WTC11 (cell line): Measurements from ENCODE around the gene ETV3. TPM values are rescaled to one million over a fixed set of nuclear protein-coding genes. Genes with fewer than 3 reads are reported as not detected.

ENCODE experiments used
- ATAC-seq: fragments of 200-7000 bp; cut with Tn5 transposase; 2 replicates; pipeline ENCODE4 v1.10.0; 2021; ENCODE audit warnings: mild to moderate bottlenecking, moderate library complexity
- CTCF ChIA-PET: fragments of 300-600 bp; sonication (Branson Sonifier 250); formaldehyde crosslinking; loops from one replicate; lab custom pipeline; 2021; ENCODE audit warnings: antibody characterized with exemption; lab: Charles Lee
- POLR2A ChIA-PET: fragments of 350-600 bp; sonication (Branson Sonifier 250); formaldehyde crosslinking; loops from one replicate; lab custom pipeline; 2021; ENCODE audit warnings: antibody characterized with exemption; lab: Charles Lee
- DNase-seq: peaks from one replicate; pipeline ENCODE4 v3.0.0; 2021; ENCODE audit warnings: low spot score
- H3K27ac Mint-ChIP-seq: 2 replicates; pipeline ENCODE4 v1.8.0; 2021; ENCODE audit warnings: mixed read lengths
- H3K27me3 Mint-ChIP-seq: 2 replicates; pipeline ENCODE4 v1.8.0; 2021; ENCODE audit warnings: low read depth, mild to moderate bottlenecking, moderate library complexity, mixed read lengths
- H3K36me3 Mint-ChIP-seq: 2 replicates; pipeline ENCODE4 v1.8.0; 2021; ENCODE audit warnings: mixed read lengths
- H3K4me1 Mint-ChIP-seq: 2 replicates; pipeline ENCODE4 v1.8.0; 2022; ENCODE audit warnings: mixed read lengths
- H3K4me3 Mint-ChIP-seq: 2 replicates; pipeline ENCODE4 v1.8.0; 2021; ENCODE audit warnings: mild to moderate bottlenecking, moderate library complexity, mixed read lengths
- H3K9me3 Mint-ChIP-seq: 2 replicates; pipeline ENCODE4 v1.8.0; 2021; ENCODE audit warnings: mixed read lengths
- ETV6 ChIP-seq: sonication (generic); formaldehyde crosslinking; IDR thresholded peaks from 2 replicates; pipeline ENCODE4 v1.8.1; 2022; ENCODE audit warnings: mild to moderate bottlenecking, missing genetic modification reagents
- JAZF1 ChIP-seq: fragments of 250-450 bp; sonication (Bioruptor Pico); IDR thresholded peaks from 2 replicates; pipeline ENCODE4 v1.9.0; 2021; ENCODE audit warnings: moderate library complexity, mild to moderate bottlenecking, inconsistent platforms
- JUN ChIP-seq: sonication (generic); formaldehyde crosslinking; IDR thresholded peaks from 2 replicates; pipeline ENCODE4 v1.8.0; 2023; ENCODE audit warnings: mild to moderate bottlenecking, missing genetic modification reagents
- NR1H2 ChIP-seq: sonication (generic); formaldehyde crosslinking; IDR thresholded peaks from 2 replicates; pipeline ENCODE4 v1.9.0; 2021; ENCODE audit warnings: mild to moderate bottlenecking, moderate library complexity, missing genetic modification reagents
- NR3C1 ChIP-seq: sonication (generic); formaldehyde crosslinking; conservative IDR thresholded peaks from 2 replicates; pipeline ENCODE4 v1.8.1; 2023; ENCODE audit warnings: low read depth, mild to moderate bottlenecking, missing genetic modification reagents
- PRRX2 ChIP-seq: fragments of 250-450 bp; sonication (Bioruptor Pico); IDR thresholded peaks from 2 replicates; pipeline ENCODE4 v1.8.0; 2021; ENCODE audit warnings: mild to moderate bottlenecking
- SP1 ChIP-seq: sonication (generic); formaldehyde crosslinking; conservative IDR thresholded peaks from 2 replicates; pipeline ENCODE4 v1.8.1; 2022; ENCODE audit warnings: missing genetic modification reagents
- TEAD4 ChIP-seq: sonication (generic); formaldehyde crosslinking; IDR thresholded peaks from 2 replicates; pipeline ENCODE4 v1.8.0; 2022; ENCODE audit warnings: mild to moderate bottlenecking, missing genetic modification reagents
- TP53 ChIP-seq: sonication (generic); formaldehyde crosslinking; IDR thresholded peaks from 2 replicates; pipeline ENCODE4 v1.8.1; 2023; ENCODE audit warnings: mild to moderate bottlenecking, missing genetic modification reagents
- ZNF396 ChIP-seq: fragments of 250-450 bp; sonication (Bioruptor Pico); IDR thresholded peaks from 2 replicates; pipeline ENCODE4 v1.8.0; 2021; ENCODE audit warnings: mild to moderate bottlenecking, moderate library complexity, borderline replicate concordance
- ZNF423 ChIP-seq: fragments of 250-450 bp; sonication (Bioruptor Pico); IDR thresholded peaks from 2 replicates; pipeline ENCODE4 v2.1.2; 2022; ENCODE audit warnings: mild to moderate bottlenecking, moderate library complexity
- total RNA-seq: library from RNA; stranded (reverse); gene quantifications from 3 replicates; pipeline ENCODE4 v1.2.3, GENCODE V29; 2021
- TF ChIP-seq, protein P1 (sequence below): fragments of 250-450 bp; sonication (Bioruptor Pico); IDR thresholded peaks from 2 replicates; pipeline ENCODE4 v1.9.0; 2021; ENCODE audit warnings: moderate library complexity, mild to moderate bottlenecking, inconsistent platforms, borderline replicate concordance
- TF ChIP-seq, protein P2 (sequence below): sonication (generic); formaldehyde crosslinking; conservative IDR thresholded peaks from 2 replicates; pipeline ENCODE4 v1.8.1; 2022; ENCODE audit warnings: mild to moderate bottlenecking, missing genetic modification reagents
- TF ChIP-seq, protein P3 (sequence below): fragments of 200-600 bp; IDR thresholded peaks from 2 replicates; pipeline ENCODE4 v1.8.0; 2022; ENCODE audit warnings: antibody characterized with exemption
- TF ChIP-seq, protein P4 (sequence below): fragments of 250-450 bp; sonication (Bioruptor Pico); IDR thresholded peaks from 2 replicates; pipeline ENCODE4 v1.8.0; 2021; ENCODE audit warnings: mild to moderate bottlenecking
- TF ChIP-seq, protein P5 (sequence below): sonication (generic); formaldehyde crosslinking; IDR thresholded peaks from 2 replicates; pipeline ENCODE4 v1.8.0; 2023; ENCODE audit warnings: mild to moderate bottlenecking, missing genetic modification reagents
- TF ChIP-seq, protein P6 (sequence below): sonication (generic); formaldehyde crosslinking; IDR thresholded peaks from 2 replicates; pipeline ENCODE4 v1.8.1; 2022; ENCODE audit warnings: low read depth, missing genetic modification reagents, borderline replicate concordance
- TF ChIP-seq, protein P7 (sequence below): fragments of 250-450 bp; sonication (Bioruptor Pico); IDR thresholded peaks from 2 replicates; pipeline ENCODE4 v1.9.0; 2021; ENCODE audit warnings: mild to moderate bottlenecking
- TF ChIP-seq, protein P8 (sequence below): sonication (generic); formaldehyde crosslinking; IDR thresholded peaks from 2 replicates; pipeline ENCODE4 v1.8.1; 2023; ENCODE audit warnings: mild to moderate bottlenecking, missing genetic modification reagents, moderate library complexity
- TF ChIP-seq, protein P9 (sequence below): sonication (generic); formaldehyde crosslinking; IDR thresholded peaks from 2 replicates; pipeline ENCODE4 v1.8.0; 2022; ENCODE audit warnings: mild to moderate bottlenecking, missing genetic modification reagents

Gene ETV3
- total RNA-seq, 1 experiment from 2014 or later, result 26.0 TPM

DNA sequence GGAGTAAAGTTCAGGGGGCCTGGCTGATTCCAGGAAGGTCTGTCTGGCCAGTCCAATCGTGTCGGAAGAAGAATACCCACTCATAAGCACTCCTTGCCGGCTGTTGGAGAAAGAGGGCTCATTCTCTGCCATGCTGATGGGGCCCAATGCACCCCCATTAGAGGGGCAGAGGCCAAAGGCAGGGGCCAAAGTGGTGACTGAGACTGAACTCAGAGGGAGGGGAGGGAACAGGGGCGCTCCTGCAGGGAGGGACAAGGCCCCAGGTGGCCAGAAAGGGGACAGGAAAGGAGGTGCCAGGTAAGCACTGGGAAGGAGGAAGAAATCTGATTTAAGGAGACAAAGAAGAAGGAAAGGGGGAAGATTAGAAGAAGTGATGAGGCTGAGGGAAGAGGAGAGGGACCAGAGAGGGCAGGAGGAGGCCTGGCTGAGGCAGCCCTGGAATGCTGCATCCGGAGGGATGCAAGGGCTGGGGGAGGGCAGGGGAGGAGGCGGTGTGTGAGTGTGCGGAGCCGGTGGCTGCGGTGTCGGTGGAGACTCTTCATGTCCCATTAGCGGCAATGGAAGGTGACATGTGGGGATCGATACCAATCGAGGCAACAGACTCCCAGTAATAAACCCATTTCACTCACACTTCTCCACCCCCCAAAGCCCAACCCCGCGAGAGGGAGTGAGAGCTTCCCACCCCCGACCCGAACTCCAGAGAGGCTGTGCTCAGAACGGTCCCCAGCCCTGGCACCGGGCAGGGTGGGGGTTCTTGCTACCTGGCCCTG, 26.6 kb downstream of the ETV3 start (continued):
- TF ChIP-seq PRRX2 (CRISPR knock-in tag) (no peak), NR3C1 (CRISPR knock-in tag) (no peak)
- TF ChIP-seq, protein P1, sequence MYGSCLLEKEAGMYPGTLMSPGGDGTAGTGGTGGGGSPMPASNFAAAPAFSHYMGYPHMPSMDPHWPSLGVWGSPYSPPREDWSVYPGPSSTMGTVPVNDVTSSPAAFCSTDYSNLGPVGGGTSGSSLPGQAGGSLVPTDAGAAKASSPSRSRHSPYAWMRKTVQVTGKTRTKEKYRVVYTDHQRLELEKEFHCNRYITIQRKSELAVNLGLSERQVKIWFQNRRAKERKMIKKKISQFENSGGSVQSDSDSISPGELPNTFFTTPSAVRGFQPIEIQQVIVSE (CRISPR knock-in tag), result no peak
- TF ChIP-seq, protein P2, sequence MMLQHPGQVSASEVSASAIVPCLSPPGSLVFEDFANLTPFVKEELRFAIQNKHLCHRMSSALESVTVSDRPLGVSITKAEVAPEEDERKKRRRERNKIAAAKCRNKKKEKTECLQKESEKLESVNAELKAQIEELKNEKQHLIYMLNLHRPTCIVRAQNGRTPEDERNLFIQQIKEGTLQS (CRISPR knock-in tag), result no peak
- TF ChIP-seq, protein P3, sequence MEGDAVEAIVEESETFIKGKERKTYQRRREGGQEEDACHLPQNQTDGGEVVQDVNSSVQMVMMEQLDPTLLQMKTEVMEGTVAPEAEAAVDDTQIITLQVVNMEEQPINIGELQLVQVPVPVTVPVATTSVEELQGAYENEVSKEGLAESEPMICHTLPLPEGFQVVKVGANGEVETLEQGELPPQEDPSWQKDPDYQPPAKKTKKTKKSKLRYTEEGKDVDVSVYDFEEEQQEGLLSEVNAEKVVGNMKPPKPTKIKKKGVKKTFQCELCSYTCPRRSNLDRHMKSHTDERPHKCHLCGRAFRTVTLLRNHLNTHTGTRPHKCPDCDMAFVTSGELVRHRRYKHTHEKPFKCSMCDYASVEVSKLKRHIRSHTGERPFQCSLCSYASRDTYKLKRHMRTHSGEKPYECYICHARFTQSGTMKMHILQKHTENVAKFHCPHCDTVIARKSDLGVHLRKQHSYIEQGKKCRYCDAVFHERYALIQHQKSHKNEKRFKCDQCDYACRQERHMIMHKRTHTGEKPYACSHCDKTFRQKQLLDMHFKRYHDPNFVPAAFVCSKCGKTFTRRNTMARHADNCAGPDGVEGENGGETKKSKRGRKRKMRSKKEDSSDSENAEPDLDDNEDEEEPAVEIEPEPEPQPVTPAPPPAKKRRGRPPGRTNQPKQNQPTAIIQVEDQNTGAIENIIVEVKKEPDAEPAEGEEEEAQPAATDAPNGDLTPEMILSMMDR, result no peak

DNA sequence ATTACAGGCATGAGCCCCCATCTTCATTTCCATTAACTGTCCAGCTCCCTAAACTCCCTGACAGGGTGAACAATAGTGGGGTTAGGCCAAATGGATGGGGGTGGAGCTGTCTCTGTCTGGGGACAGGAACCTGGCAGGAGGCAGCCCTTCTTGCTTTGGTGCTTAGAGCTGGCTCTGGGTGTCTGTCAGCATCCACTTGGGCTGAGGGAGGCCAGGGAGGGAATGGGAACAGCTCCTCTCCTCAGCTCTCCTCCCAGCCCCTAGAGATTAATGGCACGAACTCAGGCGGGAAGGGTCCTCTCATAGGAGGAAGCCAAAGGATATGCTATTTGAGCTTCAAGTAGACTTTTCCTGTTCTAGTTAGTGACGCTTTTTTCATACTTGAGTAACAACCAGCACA, 27.5 kb downstream of the ETV3 start:
- Mint-ChIP-seq H3K4me3 (no peak overlapping the region), H3K4me1 (peaks cover 63% of the 10 kb centered on the region), H3K9me3 (no peaks in the 10 kb centered on the region), H3K36me3 (no peaks in the 10 kb centered on the region), H3K27me3 (peaks cover 44% of the 10 kb centered on the region), H3K27ac (no peak overlapping the region)
- CTCF ChIA-PET, result interaction anchor here (0.7 to 3.0 kb wide), 6 partner anchors 20 to 141 kb away, joined by 3 to 33 read pairs (median 4); no protein-coding TSS in a partner anchor
- POLR2A ChIA-PET, result no interaction called here
- ATAC-seq (no peak), DNase-seq (no peak)
- TF ChIP-seq, protein P4, sequence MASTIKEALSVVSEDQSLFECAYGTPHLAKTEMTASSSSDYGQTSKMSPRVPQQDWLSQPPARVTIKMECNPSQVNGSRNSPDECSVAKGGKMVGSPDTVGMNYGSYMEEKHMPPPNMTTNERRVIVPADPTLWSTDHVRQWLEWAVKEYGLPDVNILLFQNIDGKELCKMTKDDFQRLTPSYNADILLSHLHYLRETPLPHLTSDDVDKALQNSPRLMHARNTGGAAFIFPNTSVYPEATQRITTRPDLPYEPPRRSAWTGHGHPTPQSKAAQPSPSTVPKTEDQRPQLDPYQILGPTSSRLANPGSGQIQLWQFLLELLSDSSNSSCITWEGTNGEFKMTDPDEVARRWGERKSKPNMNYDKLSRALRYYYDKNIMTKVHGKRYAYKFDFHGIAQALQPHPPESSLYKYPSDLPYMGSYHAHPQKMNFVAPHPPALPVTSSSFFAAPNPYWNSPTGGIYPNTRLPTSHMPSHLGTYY (CRISPR knock-in tag), result no peak
- TF ChIP-seq JAZF1 (no peak), NR3C1 (CRISPR knock-in tag) (no peak), TEAD4 (CRISPR knock-in tag) (no peak), ETV6 (CRISPR knock-in tag) (no peak), NR1H2 (CRISPR knock-in tag) (no peak), SP1 (no peak), ZNF396 (no peak), TP53 (no peak), JUN (no peak), ZNF423 (CRISPR knock-in tag) (no peak)
- TF ChIP-seq, protein P5, sequence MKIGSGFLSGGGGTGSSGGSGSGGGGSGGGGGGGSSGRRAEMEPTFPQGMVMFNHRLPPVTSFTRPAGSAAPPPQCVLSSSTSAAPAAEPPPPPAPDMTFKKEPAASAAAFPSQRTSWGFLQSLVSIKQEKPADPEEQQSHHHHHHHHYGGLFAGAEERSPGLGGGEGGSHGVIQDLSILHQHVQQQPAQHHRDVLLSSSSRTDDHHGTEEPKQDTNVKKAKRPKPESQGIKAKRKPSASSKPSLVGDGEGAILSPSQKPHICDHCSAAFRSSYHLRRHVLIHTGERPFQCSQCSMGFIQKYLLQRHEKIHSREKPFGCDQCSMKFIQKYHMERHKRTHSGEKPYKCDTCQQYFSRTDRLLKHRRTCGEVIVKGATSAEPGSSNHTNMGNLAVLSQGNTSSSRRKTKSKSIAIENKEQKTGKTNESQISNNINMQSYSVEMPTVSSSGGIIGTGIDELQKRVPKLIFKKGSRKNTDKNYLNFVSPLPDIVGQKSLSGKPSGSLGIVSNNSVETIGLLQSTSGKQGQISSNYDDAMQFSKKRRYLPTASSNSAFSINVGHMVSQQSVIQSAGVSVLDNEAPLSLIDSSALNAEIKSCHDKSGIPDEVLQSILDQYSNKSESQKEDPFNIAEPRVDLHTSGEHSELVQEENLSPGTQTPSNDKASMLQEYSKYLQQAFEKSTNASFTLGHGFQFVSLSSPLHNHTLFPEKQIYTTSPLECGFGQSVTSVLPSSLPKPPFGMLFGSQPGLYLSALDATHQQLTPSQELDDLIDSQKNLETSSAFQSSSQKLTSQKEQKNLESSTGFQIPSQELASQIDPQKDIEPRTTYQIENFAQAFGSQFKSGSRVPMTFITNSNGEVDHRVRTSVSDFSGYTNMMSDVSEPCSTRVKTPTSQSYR, result no peak
- TF ChIP-seq, protein P6, sequence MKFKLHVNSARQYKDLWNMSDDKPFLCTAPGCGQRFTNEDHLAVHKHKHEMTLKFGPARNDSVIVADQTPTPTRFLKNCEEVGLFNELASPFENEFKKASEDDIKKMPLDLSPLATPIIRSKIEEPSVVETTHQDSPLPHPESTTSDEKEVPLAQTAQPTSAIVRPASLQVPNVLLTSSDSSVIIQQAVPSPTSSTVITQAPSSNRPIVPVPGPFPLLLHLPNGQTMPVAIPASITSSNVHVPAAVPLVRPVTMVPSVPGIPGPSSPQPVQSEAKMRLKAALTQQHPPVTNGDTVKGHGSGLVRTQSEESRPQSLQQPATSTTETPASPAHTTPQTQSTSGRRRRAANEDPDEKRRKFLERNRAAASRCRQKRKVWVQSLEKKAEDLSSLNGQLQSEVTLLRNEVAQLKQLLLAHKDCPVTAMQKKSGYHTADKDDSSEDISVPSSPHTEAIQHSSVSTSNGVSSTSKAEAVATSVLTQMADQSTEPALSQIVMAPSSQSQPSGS (CRISPR knock-in tag), result no peak
- TF ChIP-seq, protein P7, sequence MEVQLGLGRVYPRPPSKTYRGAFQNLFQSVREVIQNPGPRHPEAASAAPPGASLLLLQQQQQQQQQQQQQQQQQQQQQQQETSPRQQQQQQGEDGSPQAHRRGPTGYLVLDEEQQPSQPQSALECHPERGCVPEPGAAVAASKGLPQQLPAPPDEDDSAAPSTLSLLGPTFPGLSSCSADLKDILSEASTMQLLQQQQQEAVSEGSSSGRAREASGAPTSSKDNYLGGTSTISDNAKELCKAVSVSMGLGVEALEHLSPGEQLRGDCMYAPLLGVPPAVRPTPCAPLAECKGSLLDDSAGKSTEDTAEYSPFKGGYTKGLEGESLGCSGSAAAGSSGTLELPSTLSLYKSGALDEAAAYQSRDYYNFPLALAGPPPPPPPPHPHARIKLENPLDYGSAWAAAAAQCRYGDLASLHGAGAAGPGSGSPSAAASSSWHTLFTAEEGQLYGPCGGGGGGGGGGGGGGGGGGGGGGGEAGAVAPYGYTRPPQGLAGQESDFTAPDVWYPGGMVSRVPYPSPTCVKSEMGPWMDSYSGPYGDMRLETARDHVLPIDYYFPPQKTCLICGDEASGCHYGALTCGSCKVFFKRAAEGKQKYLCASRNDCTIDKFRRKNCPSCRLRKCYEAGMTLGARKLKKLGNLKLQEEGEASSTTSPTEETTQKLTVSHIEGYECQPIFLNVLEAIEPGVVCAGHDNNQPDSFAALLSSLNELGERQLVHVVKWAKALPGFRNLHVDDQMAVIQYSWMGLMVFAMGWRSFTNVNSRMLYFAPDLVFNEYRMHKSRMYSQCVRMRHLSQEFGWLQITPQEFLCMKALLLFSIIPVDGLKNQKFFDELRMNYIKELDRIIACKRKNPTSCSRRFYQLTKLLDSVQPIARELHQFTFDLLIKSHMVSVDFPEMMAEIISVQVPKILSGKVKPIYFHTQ (CRISPR knock-in tag), result no peak
- TF ChIP-seq, protein P8, sequence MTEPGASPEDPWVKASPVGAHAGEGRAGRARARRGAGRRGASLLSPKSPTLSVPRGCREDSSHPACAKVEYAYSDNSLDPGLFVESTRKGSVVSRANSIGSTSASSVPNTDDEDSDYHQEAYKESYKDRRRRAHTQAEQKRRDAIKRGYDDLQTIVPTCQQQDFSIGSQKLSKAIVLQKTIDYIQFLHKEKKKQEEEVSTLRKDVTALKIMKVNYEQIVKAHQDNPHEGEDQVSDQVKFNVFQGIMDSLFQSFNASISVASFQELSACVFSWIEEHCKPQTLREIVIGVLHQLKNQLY (CRISPR knock-in tag), result no peak
- TF ChIP-seq, protein P9, sequence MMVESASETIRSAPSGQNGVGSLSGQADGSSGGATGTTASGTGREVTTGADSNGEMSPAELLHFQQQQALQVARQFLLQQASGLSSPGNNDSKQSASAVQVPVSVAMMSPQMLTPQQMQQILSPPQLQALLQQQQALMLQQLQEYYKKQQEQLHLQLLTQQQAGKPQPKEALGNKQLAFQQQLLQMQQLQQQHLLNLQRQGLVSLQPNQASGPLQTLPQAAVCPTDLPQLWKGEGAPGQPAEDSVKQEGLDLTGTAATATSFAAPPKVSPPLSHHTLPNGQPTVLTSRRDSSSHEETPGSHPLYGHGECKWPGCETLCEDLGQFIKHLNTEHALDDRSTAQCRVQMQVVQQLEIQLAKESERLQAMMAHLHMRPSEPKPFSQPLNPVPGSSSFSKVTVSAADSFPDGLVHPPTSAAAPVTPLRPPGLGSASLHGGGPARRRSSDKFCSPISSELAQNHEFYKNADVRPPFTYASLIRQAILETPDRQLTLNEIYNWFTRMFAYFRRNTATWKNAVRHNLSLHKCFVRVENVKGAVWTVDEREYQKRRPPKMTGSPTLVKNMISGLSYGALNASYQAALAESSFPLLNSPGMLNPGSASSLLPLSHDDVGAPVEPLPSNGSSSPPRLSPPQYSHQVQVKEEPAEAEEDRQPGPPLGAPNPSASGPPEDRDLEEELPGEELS (CRISPR knock-in tag), result no peak
- TF ChIP-seq, protein P1 (CRISPR knock-in tag), result no peak
